Activated CD4-positive, alpha-beta T cell treated with anti-CD3 and anti-CD28 coated beads, Interleukin-2, amount 50 U/mL, for 16 hours (primary cell): ENCODE results near the gene CENPF.
A peak's percentile ranks its signal among the peaks of the same experiment; 100 is the strongest.

ENCODE experiments used
- DNase-seq: peaks from one replicate; pipeline ENCODE4 v3.0.0-alpha.2; 2020

CENPF gene

DNA sequence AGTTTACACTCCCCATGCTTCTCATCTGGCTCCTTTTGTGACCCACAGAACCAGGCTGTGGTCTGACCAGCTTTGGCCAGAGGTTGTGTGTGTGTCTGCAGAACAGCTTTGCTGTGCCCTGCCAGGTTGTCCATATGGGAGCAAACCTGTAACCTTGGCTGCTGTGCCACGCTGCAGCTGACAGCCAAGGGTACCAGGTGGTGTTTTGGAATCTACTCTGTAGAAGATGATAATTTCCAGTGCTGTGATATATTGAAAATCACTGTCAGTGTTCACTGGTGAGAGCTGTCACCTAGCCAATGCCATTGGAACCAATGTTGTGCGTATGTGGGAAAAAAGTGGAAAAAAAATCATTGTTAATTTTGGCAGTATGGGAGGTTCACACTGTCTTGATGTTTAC is 18.2 kb downstream of the CENPF start:
- no peak for DNase-seq

GRCh38 chr1:214623430-214623829 is 20.4 kb downstream of the CENPF start:
- DNase-seq, result no peak

DNA sequence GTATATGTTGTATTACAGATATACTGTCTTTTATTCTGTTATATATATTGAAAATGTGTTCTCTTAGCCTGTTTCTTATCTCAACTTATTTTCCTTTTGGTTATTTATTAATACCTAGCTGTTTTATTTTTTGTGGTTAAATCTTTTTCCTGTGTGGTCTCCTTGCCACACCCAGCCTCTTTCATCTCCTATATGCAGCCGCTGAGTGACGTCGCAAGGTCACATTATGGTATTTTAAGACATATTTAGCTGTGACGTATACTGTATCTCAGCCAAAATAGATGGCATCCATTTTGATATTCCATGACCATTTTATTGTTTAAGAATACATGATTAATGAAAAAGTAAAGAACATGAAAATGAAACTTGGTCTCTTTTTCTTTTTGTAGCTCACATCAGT is 29.1 kb downstream of the CENPF start:
- no peak for DNase-seq

- DNase-seq, result no peak
Observed at GRCh38 chr1:214633686-214634085, 30.7 kb downstream of the CENPF start.

- no peak for DNase-seq
Observed at GRCh38 chr1:214634267-214634666, 31.3 kb downstream of the CENPF start.

GRCh38 chr1:214635086-214635485 is 32.1 kb downstream of the CENPF start:
- DNase-seq, result no peak

DNA sequence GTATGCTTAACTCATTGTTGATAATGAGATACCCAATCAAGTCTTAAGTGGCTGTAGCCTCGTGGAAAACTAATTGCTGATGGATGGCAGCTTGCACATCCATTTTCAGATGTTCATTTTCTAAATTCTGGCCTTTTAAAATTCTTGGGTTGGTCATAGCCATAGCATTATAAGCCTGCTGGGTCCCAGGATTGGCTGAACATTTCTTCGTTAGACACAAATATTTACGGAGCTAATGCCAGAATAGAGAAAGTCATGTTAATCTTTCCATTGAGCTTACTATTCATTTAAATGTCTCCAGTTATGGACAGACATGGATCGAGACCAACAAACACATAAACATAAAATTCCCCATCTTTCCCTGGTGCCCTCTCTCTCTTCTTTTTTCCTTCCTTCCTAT is 32.5 kb downstream of the CENPF start:
- DNase-seq, result no peak

- no peak for DNase-seq
Observed at GRCh38 chr1:214636436-214636835, 33.4 kb downstream of the CENPF start.

DNA sequence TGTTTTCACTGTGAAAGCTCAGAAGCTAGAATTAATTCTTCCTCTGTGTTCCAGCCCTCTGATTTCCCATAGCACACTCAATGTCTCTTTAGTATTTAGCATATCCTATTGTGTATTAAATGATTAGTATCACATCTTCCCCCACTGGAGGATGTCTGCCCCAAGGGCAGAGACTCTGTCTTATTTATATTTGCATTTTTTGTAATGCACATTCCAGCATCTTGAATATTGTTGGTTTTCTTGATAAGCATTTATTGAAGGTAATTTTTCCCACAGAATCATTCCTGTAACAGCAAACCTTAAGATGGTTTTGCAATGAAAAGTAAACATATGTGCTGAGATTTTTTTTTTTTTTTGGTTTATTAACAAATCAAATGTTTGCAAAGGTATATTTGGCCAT is 34.1 kb downstream of the CENPF start:
- DNase-seq, result no peak

DNA sequence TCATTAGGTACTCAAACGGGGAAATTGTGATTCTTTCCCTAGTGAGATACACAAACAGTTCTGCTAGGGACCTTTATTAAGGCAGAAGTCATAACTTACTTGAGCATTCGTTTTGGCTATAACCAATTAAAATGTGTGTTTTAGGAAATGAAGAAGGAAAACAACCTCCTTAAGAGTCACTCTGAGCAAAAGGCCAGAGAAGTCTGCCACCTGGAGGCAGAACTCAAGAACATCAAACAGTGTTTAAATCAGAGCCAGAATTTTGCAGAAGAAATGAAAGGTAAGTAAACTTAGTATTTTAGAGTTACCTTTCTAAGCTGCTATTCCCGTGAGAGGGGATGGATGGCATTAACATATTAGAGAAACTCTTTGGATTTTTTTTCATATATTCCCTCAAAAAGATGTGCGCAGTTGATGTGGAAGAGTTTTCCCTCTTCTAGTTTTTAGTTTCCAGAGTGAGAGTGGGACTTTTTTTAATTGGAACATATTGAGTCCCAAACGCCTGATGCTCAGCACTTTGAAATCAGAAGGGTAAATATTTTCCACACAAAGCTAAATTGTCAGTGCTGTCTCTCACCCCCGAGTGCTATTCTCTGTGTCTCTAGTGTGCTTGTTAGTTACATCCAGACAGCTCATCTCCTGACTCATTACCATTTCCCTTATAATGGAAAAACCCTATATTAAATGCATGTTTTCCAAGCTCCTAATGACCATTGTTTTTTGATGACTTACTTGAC is 34.9 kb downstream of the CENPF start:
- DNase-seq, result peak; percentile 29

DNA sequence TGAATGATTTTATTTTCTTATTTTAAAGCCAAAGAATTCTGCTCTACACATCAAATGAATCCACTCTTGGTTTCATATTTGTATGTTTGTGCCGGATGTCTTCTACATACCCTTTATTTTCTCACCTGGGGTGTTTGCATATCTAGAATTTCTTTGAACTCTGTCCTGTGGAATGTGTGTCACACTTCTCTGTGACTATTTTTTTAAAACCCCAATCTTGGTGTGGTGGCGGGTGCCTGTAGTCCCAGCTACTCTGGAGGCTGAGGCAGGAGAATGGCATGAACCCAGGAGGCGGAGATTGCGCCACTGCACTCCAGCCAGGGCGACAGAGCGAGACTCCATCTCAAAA is 35.4 kb downstream of the CENPF start:
- no peak for DNase-seq

DNA sequence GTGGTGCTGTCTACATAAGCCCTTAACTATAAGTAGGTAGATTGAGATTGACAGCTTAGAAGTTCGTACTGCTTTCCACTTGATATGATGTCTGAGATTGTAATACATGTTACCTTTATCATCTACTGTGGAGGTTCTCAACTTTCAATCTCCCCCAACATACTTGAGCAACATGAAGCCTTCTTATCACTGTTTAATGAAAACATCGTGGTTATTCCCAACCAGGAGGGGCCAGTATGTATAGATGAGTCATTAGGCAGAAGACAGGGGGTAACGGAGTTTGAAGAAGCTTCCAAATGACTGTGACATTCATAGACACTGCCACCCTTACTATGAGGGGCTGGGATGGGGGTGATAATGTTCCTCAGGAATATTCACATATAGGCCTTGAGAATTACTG is 36.0 kb downstream of the CENPF start:
- no peak for DNase-seq

DNA sequence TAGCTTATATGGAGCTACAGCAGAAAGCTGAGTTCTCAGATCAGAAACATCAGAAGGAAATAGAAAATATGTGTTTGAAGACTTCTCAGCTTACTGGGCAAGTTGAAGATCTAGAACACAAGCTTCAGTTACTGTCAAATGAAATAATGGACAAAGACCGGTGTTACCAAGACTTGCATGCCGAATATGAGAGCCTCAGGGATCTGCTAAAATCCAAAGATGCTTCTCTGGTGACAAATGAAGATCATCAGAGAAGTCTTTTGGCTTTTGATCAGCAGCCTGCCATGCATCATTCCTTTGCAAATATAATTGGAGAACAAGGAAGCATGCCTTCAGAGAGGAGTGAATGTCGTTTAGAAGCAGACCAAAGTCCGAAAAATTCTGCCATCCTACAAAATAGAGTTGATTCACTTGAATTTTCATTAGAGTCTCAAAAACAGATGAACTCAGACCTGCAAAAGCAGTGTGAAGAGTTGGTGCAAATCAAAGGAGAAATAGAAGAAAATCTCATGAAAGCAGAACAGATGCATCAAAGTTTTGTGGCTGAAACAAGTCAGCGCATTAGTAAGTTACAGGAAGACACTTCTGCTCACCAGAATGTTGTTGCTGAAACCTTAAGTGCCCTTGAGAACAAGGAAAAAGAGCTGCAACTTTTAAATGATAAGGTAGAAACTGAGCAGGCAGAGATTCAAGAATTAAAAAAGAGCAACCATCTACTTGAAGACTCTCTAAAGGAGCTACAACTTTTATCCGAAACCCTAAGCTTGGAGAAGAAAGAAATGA is 37.6 kb downstream of the CENPF start:
- no peak for DNase-seq

GRCh38 chr1:214641214-214641895 is 38.4 kb downstream of the CENPF start:
- DNase-seq, result peak; percentile 15

DNA sequence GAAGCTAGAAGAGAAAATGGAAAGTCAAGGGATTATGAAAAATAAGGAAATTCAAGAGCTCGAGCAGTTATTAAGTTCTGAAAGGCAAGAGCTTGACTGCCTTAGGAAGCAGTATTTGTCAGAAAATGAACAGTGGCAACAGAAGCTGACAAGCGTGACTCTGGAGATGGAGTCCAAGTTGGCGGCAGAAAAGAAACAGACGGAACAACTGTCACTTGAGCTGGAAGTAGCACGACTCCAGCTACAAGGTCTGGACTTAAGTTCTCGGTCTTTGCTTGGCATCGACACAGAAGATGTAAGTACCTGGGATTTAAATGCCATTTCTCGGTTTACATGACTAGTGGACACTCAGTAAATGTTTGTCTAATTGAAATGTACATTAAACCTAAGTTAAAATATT is 40.0 kb downstream of the CENPF start:
- DNase-seq, result no peak

DNA sequence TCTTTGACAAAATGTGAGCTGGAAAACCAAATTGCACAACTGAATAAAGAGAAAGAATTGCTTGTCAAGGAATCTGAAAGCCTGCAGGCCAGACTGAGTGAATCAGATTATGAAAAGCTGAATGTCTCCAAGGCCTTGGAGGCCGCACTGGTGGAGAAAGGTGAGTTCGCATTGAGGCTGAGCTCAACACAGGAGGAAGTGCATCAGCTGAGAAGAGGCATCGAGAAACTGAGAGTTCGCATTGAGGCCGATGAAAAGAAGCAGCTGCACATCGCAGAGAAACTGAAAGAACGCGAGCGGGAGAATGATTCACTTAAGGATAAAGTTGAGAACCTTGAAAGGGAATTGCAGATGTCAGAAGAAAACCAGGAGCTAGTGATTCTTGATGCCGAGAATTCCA is 42.7 kb downstream of the CENPF start:
- no peak for DNase-seq

- DNase-seq, result no peak
Observed at GRCh38 chr1:214648801-214649200, 45.8 kb downstream of the CENPF start.

GRCh38 chr1:214649607-214650006 is 46.6 kb downstream of the CENPF start:
- DNase-seq, result no peak

- no peak for DNase-seq
Observed at GRCh38 chr1:214650664-214651063, 47.7 kb downstream of the CENPF start.

GRCh38 chr1:214657299-214657698 is 54.3 kb downstream of the CENPF start:
- DNase-seq, result no peak

DNA sequence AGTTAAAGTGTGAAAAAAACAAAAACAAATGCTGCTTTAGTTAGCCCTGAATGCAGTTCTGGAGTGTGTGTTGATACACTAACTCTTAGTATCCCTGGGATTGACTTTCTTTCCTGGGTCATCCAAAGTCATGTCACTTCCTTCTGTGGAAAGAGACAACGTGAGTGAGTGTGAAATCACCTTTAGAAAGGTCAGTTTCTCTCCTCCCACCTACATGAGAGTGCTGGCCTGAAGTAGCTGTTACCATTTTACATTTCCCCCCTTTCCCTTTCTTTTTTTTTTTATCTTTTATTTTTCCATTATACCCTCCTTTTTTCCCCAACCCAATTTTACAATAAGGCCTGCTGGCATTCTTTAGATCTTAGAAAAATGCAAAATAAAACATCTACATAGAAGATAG is 55.2 kb downstream of the CENPF start:
- no peak for DNase-seq

- no peak for DNase-seq
Observed at GRCh38 chr1:214658785-214659184, 55.8 kb downstream of the CENPF start.

- no peak for DNase-seq
Observed at GRCh38 chr1:214660190-214660589, 57.2 kb downstream of the CENPF start.

DNA sequence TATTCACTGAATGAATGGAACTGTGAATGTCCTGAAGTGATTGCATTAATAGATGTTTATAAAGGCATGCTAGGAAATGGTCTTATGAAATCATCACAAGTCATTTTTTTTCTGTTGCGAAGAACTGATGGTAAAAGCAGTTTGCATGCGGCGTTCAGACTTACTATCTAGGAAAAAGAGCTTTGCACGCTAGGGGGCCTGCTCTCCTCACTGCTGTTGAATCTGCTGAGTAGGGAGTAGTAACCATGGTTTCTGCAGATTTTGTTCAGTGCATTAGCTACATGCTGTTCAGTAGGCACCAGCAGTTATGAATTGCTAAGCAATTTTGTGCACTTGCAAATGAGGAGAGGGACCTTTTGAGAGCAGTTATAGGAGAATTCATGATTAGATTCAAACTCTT is 57.9 kb downstream of the CENPF start:
- no peak for DNase-seq
